ENCODE data around the gene TTYH3. TPM values are rescaled to one million over a fixed set of nuclear protein-coding genes. Genes with fewer than 3 reads are reported as not detected.
"Not testable (repeated sequence)": the region's sequence is repeated elsewhere in the genome, so short reads cannot be mapped to it uniquely, and the experiment has no call there.

The TTYH3 gene
- total and polyA plus RNA-seq, 2 donors from 2014 or later: 22.5 to 55.0 TPM

GRCh38 chr7:2587134-2587533, 44.7 kb upstream of the TTYH3 start:
- H3K9me3 ChIP-seq (ENCODE audit: control insufficient read depth in 2 of 3, insufficient read depth in 1 of 3, low read length in 3 of 3): no peaks in the 10 kb centered on the region
- H3K4me1 ChIP-seq (ENCODE audit: control insufficient read depth in 2 of 3, insufficient read depth in 2 of 3, low read depth in 1 of 3, low read length in 3 of 3): no peaks in the 10 kb centered on the region
- H3K36me3 ChIP-seq (ENCODE audit: control insufficient read depth in 2 of 3, insufficient read depth in 3 of 3, low read length in 3 of 3): peaks cover 7 to 10% (median 8%) of the 10 kb centered on the region in 3 donors
- TF ChIP-seq CTCF (IDR thresholded peaks at IDR 0.05; ENCODE audit: borderline replicate concordance, extremely low read depth, insufficient read depth): no peak
- FAIRE-seq: no peak
- no peak overlapping the region for H3K9ac ChIP-seq (ENCODE audit: low read length in 3 of 3)
- H3K4me3 ChIP-seq (ENCODE audit: low read length in 3 of 3): no peak overlapping the region
- intact Hi-C loops (cut with DNase I): no loop called here
- DNase-seq: no peak
- no peak overlapping the region for H3K27ac ChIP-seq (ENCODE audit: low read depth in 2 of 2, low read length in 2 of 2)
- H3K27me3 ChIP-seq (ENCODE audit: control insufficient read depth, insufficient read depth, low read length): no peaks in the 10 kb centered on the region

- Histone ChIP-seq H3K9ac (ENCODE audit: low read length in 3 of 3) (no peak overlapping the region), H3K4me3 (ENCODE audit: low read length in 3 of 3) (no peak overlapping the region), H3K9me3 (ENCODE audit: control insufficient read depth in 2 of 3, insufficient read depth in 1 of 3, low read length in 3 of 3) (no peaks in the 10 kb centered on the region), H3K27ac (ENCODE audit: low read depth in 2 of 2, low read length in 2 of 2) (no peak overlapping the region), H3K36me3 (ENCODE audit: control insufficient read depth in 2 of 3, insufficient read depth in 3 of 3, low read length in 3 of 3) (peaks cover 8 to 13% (median 10%) of the 10 kb centered on the region in 3 donors), H3K27me3 (ENCODE audit: control insufficient read depth, insufficient read depth, low read length) (no peaks in the 10 kb centered on the region), H3K4me1 (ENCODE audit: control insufficient read depth in 2 of 3, insufficient read depth in 2 of 3, low read depth in 1 of 3, low read length in 3 of 3) (no peaks in the 10 kb centered on the region)
- FAIRE-seq: no peak
- no peak for TF ChIP-seq CTCF (IDR thresholded peaks at IDR 0.05; ENCODE audit: borderline replicate concordance, extremely low read depth, insufficient read depth)
- no peak for DNase-seq
- intact Hi-C loops (cut with DNase I): no loop called here
Measured at GRCh38 chr7:2587778-2588177, 44.0 kb upstream of the TTYH3 start.

- no peak for TF ChIP-seq CTCF (IDR thresholded peaks at IDR 0.05; ENCODE audit: borderline replicate concordance, extremely low read depth, insufficient read depth)
- no peak overlapping the region for H3K9ac ChIP-seq (ENCODE audit: low read length in 3 of 3)
- H3K27me3 ChIP-seq (ENCODE audit: control insufficient read depth, insufficient read depth, low read length): no peaks in the 10 kb centered on the region
- no peak overlapping the region for H3K4me3 ChIP-seq (ENCODE audit: low read length in 3 of 3)
- DNase-seq (no peak), FAIRE-seq (no peak)
- no peaks in the 10 kb centered on the region for H3K4me1 ChIP-seq (ENCODE audit: control insufficient read depth in 2 of 3, insufficient read depth in 2 of 3, low read depth in 1 of 3, low read length in 3 of 3)
- intact Hi-C loops (cut with DNase I): no loop called here
- peaks cover 5 to 16% (median 13%) of the 10 kb centered on the region in 3 donors for H3K36me3 ChIP-seq (ENCODE audit: control insufficient read depth in 2 of 3, insufficient read depth in 3 of 3, low read length in 3 of 3)
- H3K27ac ChIP-seq (ENCODE audit: low read depth in 2 of 2, low read length in 2 of 2): no peak overlapping the region
- no peaks in the 10 kb centered on the region for H3K9me3 ChIP-seq (ENCODE audit: control insufficient read depth in 2 of 3, insufficient read depth in 1 of 3, low read length in 3 of 3)
Measured at GRCh38 chr7:2589341-2589740, 42.4 kb upstream of the TTYH3 start.

- H3K9me3 ChIP-seq (ENCODE audit: control insufficient read depth in 2 of 3, insufficient read depth in 1 of 3, low read length in 3 of 3); FAIRE-seq; H3K4me1 ChIP-seq (ENCODE audit: control insufficient read depth in 2 of 3, insufficient read depth in 2 of 3, low read depth in 1 of 3, low read length in 3 of 3); H3K27ac ChIP-seq (ENCODE audit: low read depth in 2 of 2, low read length in 2 of 2); H3K4me3 ChIP-seq (ENCODE audit: low read length in 3 of 3); DNase-seq; intact Hi-C loops (cut with DNase I); H3K27me3 ChIP-seq (ENCODE audit: control insufficient read depth, insufficient read depth, low read length); H3K9ac ChIP-seq (ENCODE audit: low read length in 3 of 3): not testable (repeated sequence)
- H3K36me3 ChIP-seq (ENCODE audit: control insufficient read depth in 2 of 3, insufficient read depth in 3 of 3, low read length in 3 of 3): peaks cover 5 to 19% (median 13%) of the 10 kb centered on the region in 3 donors
Measured at GRCh38 chr7:2589941-2590340, 41.8 kb upstream of the TTYH3 start.

Measured in kidney (tissue), 14 donors.